Activated T-cell treated with anti-CD3 and anti-CD28 coated beads for 48 hours (primary cell): ENCODE data around the gene TBC1D22A.
"Not testable (repeated sequence)": the region's sequence is repeated elsewhere in the genome, so short reads cannot be mapped to it uniquely, and the experiment has no call there.

Experiments used
- DNase-seq: peaks from one replicate; pipeline ENCODE4 v3.0.0-alpha.2; 2020; ENCODE audit warnings: low read depth

Gene TBC1D22A

GRCh38 chr22:46972901-46973831 is 210.7 kb downstream of the TBC1D22A start:
- no peak for DNase-seq

- DNase-seq: no peak
These were observed 211.6 kb downstream of the TBC1D22A start for GRCh38 chr22:46974077-46974476.

- no peak for DNase-seq
These were observed 212.5 kb downstream of the TBC1D22A start for GRCh38 chr22:46974631-46975585.

GRCh38 chr22:46976143-46976542 is 213.7 kb downstream of the TBC1D22A start:
- DNase-seq: no peak

- no peak for DNase-seq
These were observed 214.1 kb downstream of the TBC1D22A start for GRCh38 chr22:46976598-46976997.

GRCh38 chr22:46977656-46978343 is 215.3 kb downstream of the TBC1D22A start:
- DNase-seq: no peak

- DNase-seq: not testable (repeated sequence)
These were observed 216.2 kb downstream of the TBC1D22A start for GRCh38 chr22:46978668-46979067.

- no peak for DNase-seq
These were observed 217.1 kb downstream of the TBC1D22A start for GRCh38 chr22:46979506-46979905.

- no peak for DNase-seq
These were observed 217.9 kb downstream of the TBC1D22A start for GRCh38 chr22:46980392-46980791.

- no peak for DNase-seq
These were observed 220.2 kb downstream of the TBC1D22A start for GRCh38 chr22:46982635-46983034.

GRCh38 chr22:46983046-46983445 is 220.6 kb downstream of the TBC1D22A start:
- DNase-seq: no peak

- DNase-seq: no peak
These were observed 222.5 kb downstream of the TBC1D22A start for GRCh38 chr22:46984751-46985506.

GRCh38 chr22:46985507-46985882 is 223.0 kb downstream of the TBC1D22A start:
- DNase-seq: no peak

GRCh38 chr22:46986788-46987187 is 224.3 kb downstream of the TBC1D22A start:
- no peak for DNase-seq

- no peak for DNase-seq
These were observed 228.6 kb downstream of the TBC1D22A start for GRCh38 chr22:46990937-46991550.

GRCh38 chr22:46991666-46992065 is 229.2 kb downstream of the TBC1D22A start:
- DNase-seq: no peak

GRCh38 chr22:46992121-46992731 is 229.8 kb downstream of the TBC1D22A start:
- no peak for DNase-seq

GRCh38 chr22:46993633-46994032 is 231.2 kb downstream of the TBC1D22A start:
- DNase-seq: no peak

- DNase-seq: no peak
These were observed 231.8 kb downstream of the TBC1D22A start for GRCh38 chr22:46994265-46994664.

- no peak for DNase-seq
These were observed 232.5 kb downstream of the TBC1D22A start for GRCh38 chr22:46994983-46995382.
